Hepatocyte (in vitro differentiated cells): ENCODE results near the gene JAG2.

Experiments used
- CTCF ChIP-seq: fragments of 200-600 bp; sonication (generic); IDR thresholded peaks from 2 replicates; pipeline ENCODE4 v1.5.1; 2016; ENCODE audit warnings: antibody characterized with exemption, mild to moderate bottlenecking; ENCODE audit not compliant: poor library complexity
- EZH2 ChIP-seq: fragments of 200-600 bp; sonication (generic); IDR thresholded peaks from 2 replicates; pipeline ENCODE4 v1.6.1; 2016; ENCODE audit warnings: antibody characterized with exemption, mild to moderate bottlenecking, borderline replicate concordance
- EZH2phosphoT487 ChIP-seq: fragments of 200-600 bp; sonication (generic); IDR thresholded peaks from one replicate; pipeline ENCODE4 v1.6.1; 2018; ENCODE audit warnings: antibody characterized with exemption, mild to moderate bottlenecking, low read depth, moderate library complexity; ENCODE audit not compliant: unreplicated experiment, severe bottlenecking

DNA sequence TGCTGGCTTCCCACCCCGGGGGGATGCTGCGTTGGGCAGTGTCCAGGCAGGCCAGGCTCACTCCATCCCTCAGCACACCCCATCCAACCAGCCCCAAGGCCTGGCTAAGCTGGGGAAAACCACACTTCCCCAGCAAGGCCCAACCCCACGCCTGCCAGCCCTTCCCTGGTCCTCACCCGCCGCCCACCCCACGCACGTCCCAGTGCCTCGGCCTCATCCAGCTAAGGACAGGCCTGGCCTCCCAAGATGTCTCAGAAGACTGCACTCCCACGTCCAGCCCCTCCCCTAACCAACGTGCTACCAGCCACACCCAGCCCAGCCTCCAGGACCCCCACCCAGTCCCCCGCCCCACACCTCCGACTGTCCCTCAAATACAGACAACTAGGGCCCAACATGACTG, 9.8 kb downstream of the JAG2 start:
- TF ChIP-seq CTCF (no peak), EZH2phosphoT487 (no peak), EZH2 (no peak)
